Small intestine (tissue), 7 donors: ENCODE data around the gene GLRX5. TPM values are rescaled to one million over a fixed set of nuclear protein-coding genes. Genes with fewer than 3 reads are reported as not detected.
A peak's percentile ranks its signal among the peaks of the same experiment; 100 is the strongest.

Experiments used
- DNase-seq, 2 donors: peaks; one replicate each; pipeline versions ENCODE4 v3.0.0 to v3.0.0-alpha.2; 2013
- FAIRE-seq: peaks from 2 replicates; lab custom pipeline; 2012; peaks lifted over from hg19 to GRCh38; lab: Jason Lieb, UNC
- H3K27ac ChIP-seq, 3 donors: one replicate each; pipeline ENCODE4 v1.5.1; 2013; ENCODE audit warnings: low read length in 2 of 3, mild to moderate bottlenecking in 2 of 3, control low read depth in 1 of 3, inconsistent platforms in 1 of 3, low read depth in 1 of 3, moderate library complexity in 1 of 3
- H3K27me3 ChIP-seq, 3 donors: one replicate each; pipeline ENCODE4 v1.6.1; 2013; ENCODE audit warnings: low read length in 3 of 3, inconsistent platforms in 1 of 3; ENCODE audit not compliant: control insufficient read depth in 3 of 3, insufficient read depth in 3 of 3
- H3K36me3 ChIP-seq, 3 donors: one replicate each; pipeline ENCODE4 v1.6.1; 2013; ENCODE audit warnings: low read length in 3 of 3, inconsistent platforms in 1 of 3, low read depth in 1 of 3, mild to moderate bottlenecking in 1 of 3, moderate library complexity in 1 of 3; ENCODE audit not compliant: control insufficient read depth in 3 of 3, insufficient read depth in 2 of 3
- H3K4me1 ChIP-seq, 3 donors: one replicate each; pipeline ENCODE4 v1.6.1; 2013; ENCODE audit warnings: low read length in 2 of 3, inconsistent platforms in 1 of 3, low read depth in 1 of 3, mild to moderate bottlenecking in 1 of 3, moderate library complexity in 1 of 3; ENCODE audit not compliant: control insufficient read depth in 3 of 3, insufficient read depth in 2 of 3
- H3K4me3 ChIP-seq, 3 donors: one replicate each; pipeline ENCODE4 v1.5.1; 2013; ENCODE audit warnings: low read length in 3 of 3, control low read depth in 1 of 3, inconsistent platforms in 1 of 3, low read depth in 1 of 3, mild to moderate bottlenecking in 1 of 3, moderate library complexity in 1 of 3
- H3K9me3 ChIP-seq, 2 donors: one replicate each; pipeline ENCODE4 v1.6.1; 2013; ENCODE audit warnings: low read depth in 1 of 2, low read length in 1 of 2; ENCODE audit not compliant: control insufficient read depth in 2 of 2, insufficient read depth in 1 of 2
- WGBS, 3 donors: extraction: QIAGEN DNeasy Blood & Tissue Kit; methylation state at CpG; one replicate each; pipeline ENCODE4 v1.1.7; 2013; 5-methylcytosine and 5-hydroxymethylcytosine counted together
- polyA plus RNA-seq, 4 donors: library from polyadenylated mRNA; stranded (reverse) in 3 of 4; unstranded in 1 of 4; fragments of 200-250 nt in 3 of 4; fragments of 120-200 nt in 1 of 4; gene quantifications; one replicate each; pipeline versions ENCODE4 v1.2.1 to v1.2.3, GENCODE V29; 2013
- donor health status: healthy with polysubstance abuse.
- donor health status: control.
- donor health status: control.
- donor health status: Bipolar disorder and iron deficiency.
- donor health status: healthy.

The GLRX5 gene
- polyA plus RNA-seq, 4 donors, result 43.0 to 80.5 (median 53.8) TPM

- Histone ChIP-seq H3K27me3 (no peaks in the 10 kb centered on the region), H3K4me1 (peaks cover 4 to 11% (median 7%) of the 10 kb centered on the region in 3 donors), H3K4me3 (no peak overlapping the region), H3K9me3 (no peaks in the 10 kb centered on the region), H3K27ac (peak overlapping the region in 2 of 3 donors; percentile 74 to 76), H3K36me3 (peaks cover 0 to 4% (median 0%) of the 10 kb centered on the region in 3 donors)
- peak in 1 of 2 donors; percentile 39 for DNase-seq
- WGBS, 3 donors, result 68 to 83% (median 80%) methylated on average over 6 of the region's 6 CpGs
- no peak for FAIRE-seq
These were observed 9.9 kb upstream of the GLRX5 start for GRCh38 chr14:95524706-95525512.

GRCh38 chr14:95525999-95526398 is 8.9 kb upstream of the GLRX5 start:
- DNase-seq, result no peak
- H3K9me3 ChIP-seq, result no peaks in the 10 kb centered on the region
- peaks cover 0 to 6% (median 0%) of the 10 kb centered on the region in 3 donors for H3K36me3 ChIP-seq
- H3K4me3 ChIP-seq, result no peak overlapping the region
- FAIRE-seq, result no peak
- H3K4me1 ChIP-seq, result peaks cover 0 to 11% (median 7%) of the 10 kb centered on the region in 3 donors
- H3K27me3 ChIP-seq, result no peaks in the 10 kb centered on the region
- 80 to 87% (median 82%) methylated on average over 5 of the region's 5 CpGs for WGBS, 3 donors
- no peak overlapping the region for H3K27ac ChIP-seq

- no peaks in the 10 kb centered on the region for H3K9me3 ChIP-seq
- peaks cover 2 to 11% (median 7%) of the 10 kb centered on the region in 3 donors for H3K4me1 ChIP-seq
- FAIRE-seq (no peak), DNase-seq (peak in 1 of 2 donors; percentile 61)
- WGBS, 3 donors, result 47 to 72% (median 69%) methylated on average over 9 of the region's 9 CpGs
- H3K4me3 ChIP-seq, result no peak overlapping the region
- H3K36me3 ChIP-seq, result peaks cover 0 to 7% (median 0%) of the 10 kb centered on the region in 3 donors
- H3K27me3 ChIP-seq, result no peaks in the 10 kb centered on the region
- peak overlapping the region in 1 of 3 donors; percentile 59 for H3K27ac ChIP-seq
These were observed 8.1 kb upstream of the GLRX5 start for GRCh38 chr14:95526483-95527386.

- FAIRE-seq, result no peak
These were observed 7.4 kb upstream of the GLRX5 start for GRCh38 chr14:95527387-95528002.

GRCh38 chr14:95529216-95529615 is 5.6 kb upstream of the GLRX5 start:
- no peak for FAIRE-seq
- no peak for DNase-seq
- H3K4me3 ChIP-seq, result no peak overlapping the region
- no peak overlapping the region for H3K27ac ChIP-seq
- no peaks in the 10 kb centered on the region for H3K9me3 ChIP-seq
- peaks cover 6 to 16% (median 9%) of the 10 kb centered on the region in 3 donors for H3K4me1 ChIP-seq
- H3K27me3 ChIP-seq, result no peaks in the 10 kb centered on the region
- H3K36me3 ChIP-seq, result peaks cover 0 to 7% (median 0%) of the 10 kb centered on the region in 3 donors
- WGBS, 3 donors, result 61 to 77% (median 61%) methylated on average over 7 of the region's 7 CpGs

More at GRCh38 chr14:95527387-95528002, 7.4 kb upstream of the GLRX5 start:
- 21 to 45% (median 24%) methylated on average over 4 of the region's 4 CpGs for WGBS, 3 donors
- H3K36me3 ChIP-seq, result peaks cover 0 to 7% (median 0%) of the 10 kb centered on the region in 3 donors
- no peak overlapping the region for H3K27ac ChIP-seq
- H3K4me1 ChIP-seq, result peaks cover 2 to 11% (median 10%) of the 10 kb centered on the region in 3 donors
- peak; percentile 42 to 48 for DNase-seq
- H3K27me3 ChIP-seq, result no peaks in the 10 kb centered on the region
- no peaks in the 10 kb centered on the region for H3K9me3 ChIP-seq
- H3K4me3 ChIP-seq, result no peak overlapping the region

GRCh38 chr14:95530473-95531276 is 4.2 kb upstream of the GLRX5 start:
- WGBS, 3 donors, result 75 to 76% (median 76%) methylated on average over 13 of the region's 13 CpGs
- Histone ChIP-seq H3K27ac (peak overlapping the region in 1 of 3 donors; percentile 12), H3K27me3 (no peaks in the 10 kb centered on the region), H3K36me3 (peaks cover 0 to 7% (median 0%) of the 10 kb centered on the region in 3 donors), H3K9me3 (no peaks in the 10 kb centered on the region), H3K4me1 (peaks cover 7 to 17% (median 7%) of the 10 kb centered on the region in 3 donors), H3K4me3 (no peak overlapping the region)
- no peak for FAIRE-seq
- DNase-seq, result no peak

GRCh38 chr14:95531473-95531872 is 3.4 kb upstream of the GLRX5 start:
- peaks cover 0 to 7% (median 0%) of the 10 kb centered on the region in 3 donors for H3K36me3 ChIP-seq
- WGBS, 3 donors, result 33 to 52% (median 48%) methylated on average over 3 of the region's 3 CpGs
- H3K27me3 ChIP-seq, result no peaks in the 10 kb centered on the region
- no peak overlapping the region for H3K27ac ChIP-seq
- H3K4me3 ChIP-seq, result no peak overlapping the region
- H3K9me3 ChIP-seq, result no peaks in the 10 kb centered on the region
- no peak for DNase-seq
- H3K4me1 ChIP-seq, result peaks cover 7 to 23% (median 15%) of the 10 kb centered on the region in 3 donors
- no peak for FAIRE-seq
